GM18873 (cell line): ENCODE results near the gene PCAT6.
"Not testable (repeated sequence)": the region's sequence is repeated elsewhere in the genome, so short reads cannot be mapped to it uniquely, and the experiment has no call there.

Source experiments
- ATAC-seq: cut with Tn5 transposase; IDR thresholded peaks from one replicate; pipeline ENCODE4 v1.9.1; 2021; ENCODE audit warnings: mild to moderate bottlenecking, moderate library complexity, moderate number of reproducible peaks; ENCODE audit not compliant: unreplicated experiment, low FRiP score

The PCAT6 gene

DNA sequence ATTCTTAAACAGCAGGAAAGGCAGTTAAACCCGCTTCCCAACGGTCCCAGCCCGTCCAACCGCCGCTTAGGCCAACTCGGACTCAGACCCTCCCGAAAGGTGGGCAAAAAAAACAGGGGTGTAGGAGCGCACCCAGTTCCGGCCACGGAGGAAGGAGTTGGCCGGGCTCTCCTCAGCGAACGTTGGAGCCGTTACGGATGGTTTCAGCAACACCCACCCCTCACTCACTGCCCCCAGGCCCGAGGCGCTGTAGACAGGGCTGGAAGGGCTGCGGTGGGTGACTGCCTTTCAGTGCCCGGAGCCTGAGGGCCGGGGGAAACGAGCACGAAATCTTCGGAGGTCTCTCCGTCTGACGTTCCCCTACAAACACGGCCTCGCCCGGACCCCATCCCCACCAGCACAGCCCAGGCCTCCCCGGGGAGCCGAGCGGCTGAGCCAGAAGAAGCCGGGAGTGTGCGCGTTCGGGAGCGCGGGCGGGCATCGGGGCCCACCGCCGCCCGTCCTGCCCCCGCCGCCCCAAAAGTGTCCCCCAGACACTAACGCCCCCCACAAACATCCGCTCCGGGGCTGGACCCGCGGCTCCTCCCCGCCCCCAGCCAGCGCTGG is 3.8 kb upstream of the PCAT6 start:
- ATAC-seq: no peak

DNA sequence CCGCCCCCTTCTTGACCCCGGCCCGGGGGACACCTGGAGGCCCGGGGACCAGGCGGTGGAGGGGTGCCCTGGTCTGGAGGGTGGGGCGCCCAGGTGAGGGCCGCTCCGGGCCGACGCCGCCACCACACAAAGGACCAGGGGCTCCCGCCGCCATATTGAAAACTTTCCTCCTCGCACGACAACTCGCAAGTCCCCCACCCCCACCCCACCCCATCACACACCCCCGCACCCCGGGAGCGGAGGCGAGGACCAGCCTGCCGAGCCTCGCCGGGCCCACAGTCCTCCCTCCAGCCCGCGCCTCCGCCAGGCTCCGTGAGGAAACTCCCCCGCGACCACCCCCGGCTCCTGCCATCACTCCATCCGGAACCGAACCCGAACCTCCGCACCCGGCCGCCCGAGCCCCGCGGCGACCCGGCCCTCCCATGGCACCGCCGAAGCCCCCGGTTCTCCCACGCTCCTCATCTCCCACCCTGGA is 3.3 kb upstream of the PCAT6 start:
- ATAC-seq: no peak

DNA sequence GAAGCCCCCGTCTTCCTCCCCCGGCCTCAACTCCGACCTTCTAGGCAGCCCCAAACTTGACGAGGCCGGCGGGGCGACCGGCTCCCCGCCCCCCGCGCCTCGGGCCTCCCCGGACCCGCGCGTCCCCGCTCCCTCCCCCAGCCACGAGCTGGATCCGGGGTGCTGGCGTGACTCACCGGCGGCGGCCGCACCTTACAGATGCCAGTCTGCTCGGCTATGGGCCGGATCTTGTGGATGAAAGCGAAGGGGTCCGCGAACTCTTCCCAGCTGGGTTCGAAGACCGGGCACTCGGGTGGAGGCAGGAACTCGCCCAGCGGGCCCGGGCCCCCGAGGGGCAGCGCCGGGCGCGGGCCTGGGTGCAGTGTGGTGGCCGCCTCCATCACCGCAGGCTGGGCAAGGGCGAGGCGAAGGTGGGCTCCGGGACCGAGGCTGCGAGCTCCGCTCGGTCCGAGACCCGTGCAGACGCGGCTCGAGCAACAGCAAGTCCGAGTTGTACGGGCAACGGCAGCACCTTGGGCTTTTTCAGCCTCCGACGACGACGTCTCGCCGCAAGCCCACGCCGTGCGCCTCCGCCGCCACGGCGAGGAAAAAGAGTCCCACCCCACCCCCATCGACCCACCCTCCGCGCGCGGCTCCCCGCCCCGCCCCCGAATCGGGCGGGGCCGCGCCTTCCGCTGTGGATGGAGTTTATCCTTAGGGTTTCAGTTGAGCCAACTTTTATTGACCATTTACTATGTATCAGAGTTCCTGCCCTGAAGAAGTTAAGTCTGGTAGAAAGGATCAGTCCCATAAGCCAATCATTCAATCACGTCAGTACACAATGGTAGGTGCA is 2.6 kb upstream of the PCAT6 start, which contains the start of gene KDM5B:
TSS of gene KDM5B (minus strand) at position 496 of the 832 bp plus-strand sequence. CDS start at position 380, 116 bp downstream.
- ATAC-seq: no peak

DNA sequence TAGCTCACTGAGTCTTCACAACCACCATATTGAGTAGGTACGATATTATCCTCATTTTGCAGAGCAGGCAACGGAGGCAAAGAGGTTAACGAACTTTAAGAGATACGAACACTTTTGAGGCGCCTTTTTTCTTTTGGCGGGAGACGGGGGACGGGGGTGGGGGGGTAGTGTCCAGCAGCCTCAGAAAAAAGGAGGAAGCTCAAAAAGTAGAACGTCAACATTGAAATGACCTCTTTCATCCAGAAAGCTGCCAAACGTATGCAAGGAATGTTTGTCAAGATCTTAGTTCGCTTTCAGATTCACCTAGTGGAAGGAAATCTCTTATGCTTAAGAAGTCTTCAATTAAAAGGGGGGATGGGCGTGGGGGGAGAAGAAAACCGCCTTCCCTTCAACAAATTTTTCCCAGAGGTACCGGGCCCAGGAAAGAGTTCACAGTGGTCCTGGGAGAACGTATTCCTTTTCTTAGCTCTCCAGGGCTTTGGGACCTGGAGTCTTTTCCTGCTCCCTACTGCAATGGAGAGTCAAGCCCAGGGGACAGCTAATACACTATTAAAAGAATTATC is 1.1 kb upstream of the PCAT6 start:
- ATAC-seq: no peak

DNA sequence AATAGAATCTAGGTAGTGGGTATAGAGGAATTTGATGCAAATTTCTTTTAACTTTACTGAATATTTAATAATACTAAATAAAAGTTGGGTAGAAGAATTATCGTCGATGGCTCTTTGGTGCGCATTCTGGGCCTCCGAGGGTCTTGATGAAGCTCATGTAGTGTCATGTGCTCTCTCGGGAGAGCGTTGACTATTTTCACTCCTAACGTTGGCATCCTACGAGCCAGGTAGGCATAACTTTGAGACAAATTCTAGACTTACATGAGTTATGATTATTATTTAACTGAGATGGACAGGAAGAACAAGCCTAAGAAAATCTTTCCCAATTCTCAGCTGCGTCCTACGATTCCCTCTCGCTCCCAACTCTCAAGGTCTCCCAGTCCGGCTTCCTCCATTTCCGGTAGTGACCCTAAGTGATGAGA is 550 bp upstream of the PCAT6 start:
- ATAC-seq: no peak

DNA sequence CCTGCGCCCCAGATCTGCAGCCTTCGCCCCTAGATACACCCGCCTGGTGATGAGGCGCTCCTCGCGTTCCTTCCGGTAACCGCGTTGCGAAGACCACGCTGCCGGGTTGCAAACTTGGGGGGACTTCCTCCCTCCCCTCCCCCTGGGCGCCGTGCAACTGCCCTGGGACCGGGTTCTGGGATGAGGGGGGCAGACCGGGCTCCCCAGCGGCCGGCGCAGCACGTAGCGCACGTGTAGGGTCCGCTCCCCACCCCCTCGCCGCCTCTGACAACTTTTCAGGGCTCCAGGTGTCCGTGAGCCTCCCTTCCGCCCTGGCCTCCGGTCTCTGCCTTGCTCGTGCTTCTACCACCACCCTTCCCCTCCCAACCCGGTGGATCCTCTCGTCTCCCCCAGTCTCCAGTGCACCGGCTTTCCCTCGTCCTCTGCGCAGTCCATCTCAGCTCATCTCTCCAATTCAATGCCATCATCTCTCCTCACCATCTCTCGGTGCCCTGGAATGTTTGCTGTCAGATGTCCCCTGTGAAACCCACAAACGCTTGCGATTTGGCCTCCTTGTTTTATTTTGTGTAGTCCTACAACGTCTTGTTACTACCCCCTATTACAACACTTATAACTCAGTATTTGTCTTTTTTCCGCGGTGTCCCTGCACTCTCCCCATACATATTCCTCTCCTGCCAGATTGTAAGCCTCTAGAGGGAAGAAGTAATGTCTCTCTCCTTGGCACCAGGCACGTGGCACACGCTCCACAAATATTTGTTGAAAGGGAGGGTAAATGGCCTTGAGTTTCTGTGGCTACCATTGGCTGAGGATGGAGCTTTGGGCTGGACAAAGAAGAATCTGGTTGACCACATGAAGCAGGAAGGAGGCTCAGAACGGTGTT is 782 bp downstream of the PCAT6 start:
- no peak for ATAC-seq

DNA sequence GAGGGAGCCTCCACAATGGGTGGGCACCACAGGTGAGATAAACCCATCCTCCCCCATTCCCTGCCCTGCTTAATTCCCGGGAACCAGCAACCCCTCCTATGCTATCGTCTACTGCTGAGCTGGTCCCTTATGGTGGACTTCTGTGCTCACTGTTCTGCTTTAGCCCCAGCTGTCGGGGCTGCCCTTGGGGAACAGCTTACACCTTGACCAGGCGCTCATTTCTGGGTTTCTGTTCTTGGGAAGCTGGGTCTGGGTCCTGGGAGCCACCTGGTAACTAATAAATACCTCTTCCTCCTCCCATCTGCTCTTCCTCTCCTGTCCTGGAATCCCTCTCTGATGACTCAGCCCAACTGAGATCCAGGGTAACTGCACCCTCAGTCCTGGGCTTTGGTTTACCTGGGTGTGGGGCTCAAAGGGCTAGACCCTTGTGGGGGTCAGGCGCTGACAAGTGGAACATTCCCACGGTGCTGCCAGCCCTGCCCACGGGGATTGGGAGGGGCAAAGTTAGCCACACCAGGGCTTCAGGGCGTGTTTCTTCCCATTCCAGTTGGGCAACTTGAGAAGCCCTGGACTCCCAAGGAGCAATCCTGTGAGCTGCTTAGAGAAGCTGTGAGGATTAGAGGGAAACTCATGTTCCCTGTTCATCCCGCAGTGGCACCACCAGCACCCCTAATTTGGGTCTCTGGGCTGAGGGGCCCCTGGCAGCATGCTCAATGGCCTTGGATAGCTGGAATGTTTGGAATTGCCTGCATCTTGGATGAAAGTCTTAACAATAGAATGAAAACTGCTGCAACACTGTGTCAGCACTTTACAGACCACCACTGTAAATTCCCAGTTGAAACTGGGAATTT is 1.6 kb downstream of the PCAT6 start:
- ATAC-seq: no peak

DNA sequence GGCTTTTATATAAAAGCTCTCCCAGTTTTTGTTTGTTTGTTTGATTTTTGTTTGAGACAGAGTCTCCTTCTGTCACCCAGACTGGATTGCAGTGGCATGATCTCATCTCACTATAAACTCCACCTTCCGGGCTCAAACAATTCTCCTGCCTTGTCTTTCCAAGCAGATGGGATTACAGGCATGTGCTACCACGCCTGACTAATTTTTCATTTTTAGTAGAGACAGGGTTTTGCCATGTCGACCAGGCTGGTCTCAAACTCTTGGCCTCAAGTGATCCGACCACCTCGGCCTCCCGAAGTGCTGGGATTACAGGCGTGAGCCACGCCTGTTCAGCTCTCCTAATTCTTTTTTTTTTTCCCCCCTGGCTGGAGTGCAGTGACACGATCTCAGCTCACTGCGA is 4.4 kb downstream of the PCAT6 start:
- ATAC-seq: no peak

DNA sequence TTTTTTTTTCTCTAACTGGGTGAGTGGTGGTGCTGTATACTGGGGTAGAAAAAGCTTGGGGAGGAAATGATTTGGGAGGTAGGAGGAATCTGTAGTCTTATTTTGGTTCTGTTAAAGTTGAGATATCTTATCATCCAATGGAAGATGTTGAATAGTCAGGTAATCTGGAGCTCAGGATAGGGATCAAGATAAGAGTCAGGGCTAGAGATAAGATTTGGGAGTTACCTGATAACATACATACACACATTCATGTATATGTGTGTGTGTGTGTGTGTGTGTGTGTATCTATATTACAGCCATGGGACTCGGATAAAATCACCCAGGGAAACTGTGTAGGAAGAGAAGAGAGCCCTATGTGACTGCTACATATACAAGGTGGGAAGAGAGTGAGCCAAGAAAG is 8.1 kb downstream of the PCAT6 start:
- ATAC-seq: no peak

DNA sequence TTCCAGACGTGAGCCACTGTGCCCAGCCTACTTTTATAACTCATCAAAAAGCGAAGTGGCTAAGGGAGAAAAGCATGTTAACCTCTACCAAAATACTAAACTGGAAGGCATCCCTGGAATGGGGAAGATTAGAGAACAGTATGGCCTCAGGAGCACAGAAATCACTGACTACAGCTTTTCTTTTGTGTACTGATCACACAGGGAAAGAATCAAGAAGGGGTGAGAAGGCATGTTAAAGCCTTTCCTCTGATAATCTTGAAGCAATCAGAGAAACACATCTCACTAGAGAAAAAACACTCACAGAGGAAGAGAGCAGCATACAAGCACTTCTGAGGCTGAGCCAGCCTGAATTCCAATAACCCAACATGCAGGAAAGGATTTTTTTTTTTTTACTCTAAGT is 10.7 kb downstream of the PCAT6 start:
- no peak for ATAC-seq

DNA sequence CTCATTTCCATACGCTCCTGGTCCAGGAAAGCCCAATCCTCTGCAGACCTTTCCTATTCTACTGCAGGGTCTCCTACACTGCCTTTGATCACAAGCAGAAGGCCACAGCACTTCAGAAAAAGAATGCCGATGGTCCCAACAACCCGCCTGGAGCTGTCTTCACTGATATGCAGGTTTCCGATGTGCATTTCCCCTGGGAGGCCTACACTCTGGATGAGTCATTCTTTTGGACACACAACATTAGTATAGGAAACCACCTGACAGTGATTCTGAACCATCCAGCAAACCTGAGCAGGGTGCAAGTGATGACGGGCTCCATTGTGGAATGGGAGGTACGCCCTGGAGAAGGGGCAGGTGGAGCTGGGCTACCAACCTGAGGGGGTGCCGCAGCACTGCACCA is 15.0 kb downstream of the PCAT6 start:
- no peak for ATAC-seq

DNA sequence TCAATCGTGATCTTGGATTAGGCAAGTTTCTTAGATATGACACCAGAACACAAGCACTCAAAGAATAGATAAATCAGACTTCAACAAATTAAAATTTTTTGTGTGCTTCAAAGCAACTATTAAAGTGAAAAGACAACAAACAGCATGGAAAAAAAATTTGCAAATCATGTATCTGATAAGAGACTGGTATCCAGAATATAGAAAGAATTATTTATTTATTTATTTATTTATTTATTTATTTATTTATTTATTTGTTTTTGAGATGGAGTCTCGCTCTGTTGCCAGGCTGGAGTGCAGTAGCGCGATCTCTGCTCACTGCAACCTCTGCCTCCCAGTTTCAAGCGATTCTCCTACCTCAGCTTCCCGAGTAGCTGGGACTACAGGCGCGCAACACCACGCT is 18.5 kb downstream of the PCAT6 start:
- not testable (repeated sequence) for ATAC-seq

DNA sequence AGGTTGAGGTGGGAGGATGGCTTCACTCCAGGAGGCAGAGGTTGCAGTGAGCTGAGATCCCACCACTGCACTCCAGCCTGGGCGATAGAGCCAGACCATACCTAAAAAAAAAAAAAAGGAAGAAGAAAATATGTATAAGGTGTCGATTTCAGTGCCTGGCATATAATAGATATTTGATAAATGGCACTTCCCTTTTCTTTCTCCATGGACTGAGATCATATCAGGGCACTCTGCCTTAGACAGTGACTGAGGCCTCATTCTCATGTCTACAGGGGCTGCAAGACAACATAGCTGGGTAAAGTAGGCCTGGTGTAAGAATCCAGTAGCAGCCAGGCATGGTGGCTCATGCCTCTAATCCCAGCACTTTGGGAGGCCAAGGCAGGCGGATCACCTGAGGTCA is 21.2 kb downstream of the PCAT6 start:
- ATAC-seq: no peak

DNA sequence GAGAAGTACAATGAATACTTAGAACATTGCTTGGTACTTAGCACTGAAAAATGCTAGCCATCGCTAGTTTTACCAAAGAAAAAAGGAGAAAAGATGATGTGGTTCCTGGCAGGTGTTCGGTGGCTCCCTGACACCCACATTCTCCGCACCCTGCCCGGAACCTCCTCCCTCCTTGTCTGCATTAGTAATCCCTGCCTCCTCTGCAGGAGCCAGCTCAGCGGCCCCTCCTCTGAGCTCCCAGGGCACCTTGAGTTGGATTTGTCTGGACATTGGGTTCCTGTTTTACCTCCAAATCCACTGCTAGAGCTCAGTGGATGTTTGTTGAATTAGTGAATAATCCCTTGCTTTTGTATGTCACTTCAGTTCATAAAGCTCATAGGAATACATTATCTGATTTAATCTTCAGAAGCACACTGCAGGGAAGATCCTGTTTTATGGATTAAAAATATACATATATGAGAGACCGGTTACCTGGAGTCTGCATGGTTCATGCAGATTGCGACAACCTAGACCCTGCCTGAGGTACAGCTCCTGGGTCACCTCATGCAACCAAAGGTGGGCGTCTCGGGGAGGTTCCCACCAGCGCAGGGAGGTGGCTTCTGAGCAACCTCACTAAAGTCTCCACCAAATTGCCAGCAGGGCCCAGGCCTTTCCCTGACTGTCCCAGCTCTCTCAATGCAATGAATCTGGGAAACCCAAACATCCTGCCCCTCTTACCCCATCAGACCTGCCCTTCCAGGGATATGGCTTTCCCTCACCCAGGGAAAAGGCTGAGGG is 24.2 kb downstream of the PCAT6 start:
- no peak for ATAC-seq

DNA sequence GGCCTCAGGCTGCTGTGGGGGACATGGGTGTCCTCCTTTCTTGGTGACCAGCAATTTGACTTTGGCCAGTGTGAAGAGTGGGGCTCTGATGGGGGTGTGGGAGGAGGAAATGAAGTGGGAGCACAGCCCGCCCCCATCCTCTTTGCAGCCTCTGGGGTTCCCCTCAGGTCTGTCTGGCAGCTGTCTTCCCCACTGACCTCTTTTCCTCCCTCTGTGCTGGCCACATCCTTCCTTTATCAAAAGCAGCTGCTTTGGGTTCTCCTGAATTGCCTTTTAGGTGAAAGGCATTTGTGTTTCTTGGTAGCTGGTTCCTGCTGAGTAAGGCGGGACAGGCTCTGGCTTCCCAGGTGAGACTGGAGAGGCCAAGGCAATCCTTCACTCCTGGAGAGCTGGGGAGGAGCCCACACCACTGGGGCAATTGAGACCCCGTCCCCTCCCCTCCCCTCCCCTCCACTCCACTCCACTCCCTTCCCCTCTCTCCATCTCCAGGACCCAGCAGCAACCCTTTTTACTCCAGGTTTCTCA is 24.9 kb downstream of the PCAT6 start:
- no peak for ATAC-seq

DNA sequence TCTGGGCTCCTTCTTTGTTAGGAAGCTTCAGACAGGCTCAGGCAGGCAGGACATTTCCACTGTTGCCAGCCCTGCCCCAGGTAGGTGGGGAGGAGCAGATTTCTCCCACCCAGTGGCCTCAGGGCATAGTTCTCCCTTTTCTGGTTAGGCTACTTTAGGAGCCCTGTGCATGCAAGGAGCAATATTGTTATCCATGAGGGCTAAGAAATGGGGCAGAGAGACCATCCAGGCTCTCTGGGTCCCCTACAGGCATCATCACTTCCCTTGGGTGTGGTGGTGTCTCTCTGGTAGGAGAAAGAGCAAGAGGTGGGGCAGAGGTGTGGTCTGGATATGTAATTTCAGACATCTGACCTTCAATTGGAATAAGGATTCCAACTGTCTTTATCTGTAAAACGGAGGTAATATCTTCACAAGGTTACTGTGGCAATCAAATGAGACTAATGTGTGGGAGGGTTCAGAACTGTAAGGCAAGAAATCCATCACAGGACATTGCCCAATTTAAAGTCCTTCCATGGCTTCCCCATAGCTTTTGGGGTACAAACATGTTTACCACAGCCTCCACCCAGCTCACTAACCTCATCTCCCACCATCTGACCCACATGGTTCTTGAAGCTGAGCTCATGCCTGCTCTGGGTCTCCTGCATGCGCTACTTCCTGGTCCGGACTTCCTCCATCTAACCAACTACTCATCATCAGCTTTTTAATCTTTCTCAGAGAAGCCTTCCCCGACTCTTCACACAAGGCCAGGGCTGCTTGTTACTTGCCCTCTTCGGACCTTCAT is 26.1 kb downstream of the PCAT6 start:
- ATAC-seq: no peak

DNA sequence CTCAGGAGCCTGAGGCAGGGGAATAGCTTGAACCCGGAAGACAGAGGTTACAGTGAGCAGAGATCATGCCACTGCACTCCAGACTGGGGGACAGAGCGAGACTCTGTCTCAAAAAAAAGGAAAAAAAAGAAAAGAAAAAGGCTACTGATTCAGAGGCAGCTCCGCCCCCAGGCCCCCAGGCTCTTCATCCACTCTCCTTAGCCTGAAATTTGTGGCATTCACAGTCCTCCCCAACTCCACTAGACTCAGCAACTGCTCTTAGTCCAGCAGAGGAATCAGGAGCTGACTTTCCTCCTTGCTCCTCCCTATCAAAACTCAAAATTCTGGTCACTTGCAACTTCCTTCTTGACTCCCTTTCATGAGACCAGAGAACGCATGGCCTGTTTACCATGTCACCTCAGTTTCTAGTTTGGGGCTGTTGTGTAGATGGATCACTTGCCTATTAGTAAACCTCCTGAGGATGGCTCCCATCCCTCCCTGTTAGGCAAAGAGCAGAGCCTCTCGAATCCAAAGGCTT is 27.1 kb downstream of the PCAT6 start:
- ATAC-seq: no peak

DNA sequence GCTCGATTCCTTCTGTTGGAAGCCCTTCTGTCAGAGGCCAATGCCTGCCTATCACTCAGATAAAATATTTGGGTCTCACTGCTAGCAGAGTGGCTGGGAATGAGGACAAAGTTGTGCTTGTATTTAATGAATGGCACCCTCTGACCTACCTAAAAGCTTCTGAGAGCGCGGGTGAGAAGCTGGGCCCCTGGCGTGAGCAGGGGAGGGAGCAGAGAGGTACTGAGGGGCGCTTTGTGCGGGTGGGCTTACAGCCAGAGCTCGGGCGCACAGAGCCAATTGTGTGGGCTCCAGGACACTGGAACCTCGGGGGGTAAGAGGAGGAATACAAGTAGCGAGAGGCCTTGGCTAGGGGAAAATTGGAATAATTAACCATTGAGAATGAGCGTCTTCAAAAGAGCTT is 32.3 kb downstream of the PCAT6 start:
- ATAC-seq: no peak
